Hepatocyte (in vitro differentiated cells): ENCODE results near the gene PPP4R4. TPM values are rescaled to one million over a fixed set of nuclear protein-coding genes. Genes with fewer than 3 reads are reported as not detected.
A peak's percentile ranks its signal among the peaks of the same experiment; 100 is the strongest.

Experiments used
- DNase-seq: peaks from one replicate; pipeline ENCODE4 v3.0.0-alpha.2; 2016; ENCODE audit warnings: low spot score
- H2AFZ ChIP-seq: fragments of 200-600 bp; sonication (generic); 2 replicates; pipeline ENCODE4 v1.6.0; 2016; ENCODE audit warnings: antibody characterized with exemption, mild to moderate bottlenecking
- H3K27ac ChIP-seq: fragments of 200-600 bp; sonication (generic); 2 replicates; pipeline ENCODE4 v1.5.1; 2016; ENCODE audit warnings: mild to moderate bottlenecking
- H3K27me3 ChIP-seq: fragments of 200-600 bp; sonication (generic); 2 replicates; pipeline ENCODE4 v1.6.1; 2016
- H3K36me3 ChIP-seq: fragments of 200-600 bp; sonication (generic); replicated peaks from 2 replicates; pipeline ENCODE4 v1.5.1; 2016; ENCODE audit warnings: low read depth; ENCODE audit not compliant: insufficient read depth
- H3K4me1 ChIP-seq: fragments of 200-600 bp; sonication (generic); 2 replicates; pipeline ENCODE4 v1.5.1; 2016; ENCODE audit warnings: mild to moderate bottlenecking, moderate library complexity; ENCODE audit not compliant: insufficient read depth
- H3K4me2 ChIP-seq: fragments of 200-600 bp; sonication (generic); 2 replicates; pipeline ENCODE4 v1.6.0; 2016
- H3K4me3 ChIP-seq: fragments of 200-600 bp; sonication (generic); 2 replicates; pipeline ENCODE4 v1.5.1; 2016; ENCODE audit warnings: mild to moderate bottlenecking
- H3K79me2 ChIP-seq: fragments of 200-600 bp; sonication (generic); 2 replicates; pipeline ENCODE4 v1.6.0; 2017; ENCODE audit warnings: mild to moderate bottlenecking
- H3K9me2 ChIP-seq: fragments of 200-600 bp; sonication (generic); replicated peaks from 2 replicates; pipeline ENCODE4 v1.6.0; 2017; ENCODE audit warnings: mild to moderate bottlenecking; ENCODE audit not compliant: insufficient read depth
- H3K9me3 ChIP-seq: fragments of 200-600 bp; sonication (generic); 2 replicates; pipeline ENCODE4 v1.5.1; 2016; ENCODE audit warnings: low read depth, mild to moderate bottlenecking
- H4K20me1 ChIP-seq: fragments of 200-600 bp; sonication (generic); 2 replicates; pipeline ENCODE4 v1.6.0; 2016; ENCODE audit warnings: mild to moderate bottlenecking; ENCODE audit not compliant: insufficient read depth, poor library complexity, severe bottlenecking
- EZH2 ChIP-seq: fragments of 200-600 bp; sonication (generic); IDR thresholded peaks from 2 replicates; pipeline ENCODE4 v1.6.1; 2016; ENCODE audit warnings: antibody characterized with exemption, mild to moderate bottlenecking, borderline replicate concordance
- EZH2phosphoT487 ChIP-seq: fragments of 200-600 bp; sonication (generic); IDR thresholded peaks from one replicate; pipeline ENCODE4 v1.6.1; 2018; ENCODE audit warnings: antibody characterized with exemption, mild to moderate bottlenecking, low read depth, moderate library complexity; ENCODE audit not compliant: unreplicated experiment, severe bottlenecking
- WGBS: methylation state at CpG from one replicate; pipeline ENCODE4 v1.1.6; 2016; ENCODE audit warnings: low lambda C conversion rate; ENCODE audit errors: missing lambda C conversion rate; 5-methylcytosine and 5-hydroxymethylcytosine counted together
- polyA plus RNA-seq: library from polyadenylated mRNA; unstranded; fragments of >200 nt; fragmentation: Nextera tagmentation; extraction: Ambion mirVana; gene quantifications from 2 replicates; pipeline ENCODE4 v1.2.1, GENCODE V29; 2016
- total RNA-seq: library from RNA; depleted of rRNA; stranded (reverse); fragments of >200 nt; gene quantifications from 2 replicates; pipeline ENCODE4 v1.2.3, GENCODE V29; 2014
- TF ChIP-seq, protein P1 (sequence below): fragments of 200-600 bp; sonication (generic); IDR thresholded peaks from 2 replicates; pipeline ENCODE4 v1.5.1; 2016; ENCODE audit warnings: antibody characterized with exemption, mild to moderate bottlenecking; ENCODE audit not compliant: poor library complexity

Gene PPP4R4
- total and polyA plus RNA-seq, 2 experiments from 2014 or later = 1.0 to 3.8 TPM

DNA sequence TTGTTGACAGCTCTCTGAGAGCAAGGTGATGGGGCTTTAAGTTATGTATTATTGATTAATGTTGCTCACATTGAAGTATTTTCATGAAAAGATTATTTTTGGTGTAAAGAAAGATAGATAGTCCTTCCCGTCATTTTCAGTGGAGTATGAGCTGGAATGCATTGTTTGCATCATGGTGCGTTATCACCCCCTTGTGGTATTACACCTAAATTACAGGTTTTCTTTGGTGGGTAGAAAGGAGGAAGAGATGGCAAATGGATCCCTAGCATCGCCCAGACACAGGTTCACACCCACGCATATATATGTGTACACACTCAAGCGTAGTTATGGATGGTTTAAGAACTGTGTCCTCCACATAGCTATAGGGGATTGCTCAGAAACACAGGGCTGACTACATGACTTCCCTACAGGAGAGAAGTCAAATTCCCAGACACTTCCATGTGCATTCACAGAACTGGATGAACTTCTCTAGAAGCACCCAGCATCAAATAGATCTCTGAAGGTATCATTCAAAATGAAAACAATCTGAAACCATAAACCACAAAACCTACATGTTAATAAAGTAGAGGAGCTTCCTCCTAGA, 133.4 kb downstream of the PPP4R4 start:
- Histone ChIP-seq H3K4me3 (no peak overlapping the region), H3K4me1 (no peaks in the 10 kb centered on the region), H3K36me3 (no peaks in the 10 kb centered on the region), H3K79me2 (no peaks in the 10 kb centered on the region), H3K9me3 (no peaks in the 10 kb centered on the region), H3K27ac (no peak overlapping the region), H4K20me1 (no peaks in the 10 kb centered on the region), H2AFZ (no peak overlapping the region), H3K4me2 (no peak overlapping the region), H3K9me2 (no peaks in the 10 kb centered on the region), H3K27me3 (no peaks in the 10 kb centered on the region)
- TF ChIP-seq, protein P1, sequence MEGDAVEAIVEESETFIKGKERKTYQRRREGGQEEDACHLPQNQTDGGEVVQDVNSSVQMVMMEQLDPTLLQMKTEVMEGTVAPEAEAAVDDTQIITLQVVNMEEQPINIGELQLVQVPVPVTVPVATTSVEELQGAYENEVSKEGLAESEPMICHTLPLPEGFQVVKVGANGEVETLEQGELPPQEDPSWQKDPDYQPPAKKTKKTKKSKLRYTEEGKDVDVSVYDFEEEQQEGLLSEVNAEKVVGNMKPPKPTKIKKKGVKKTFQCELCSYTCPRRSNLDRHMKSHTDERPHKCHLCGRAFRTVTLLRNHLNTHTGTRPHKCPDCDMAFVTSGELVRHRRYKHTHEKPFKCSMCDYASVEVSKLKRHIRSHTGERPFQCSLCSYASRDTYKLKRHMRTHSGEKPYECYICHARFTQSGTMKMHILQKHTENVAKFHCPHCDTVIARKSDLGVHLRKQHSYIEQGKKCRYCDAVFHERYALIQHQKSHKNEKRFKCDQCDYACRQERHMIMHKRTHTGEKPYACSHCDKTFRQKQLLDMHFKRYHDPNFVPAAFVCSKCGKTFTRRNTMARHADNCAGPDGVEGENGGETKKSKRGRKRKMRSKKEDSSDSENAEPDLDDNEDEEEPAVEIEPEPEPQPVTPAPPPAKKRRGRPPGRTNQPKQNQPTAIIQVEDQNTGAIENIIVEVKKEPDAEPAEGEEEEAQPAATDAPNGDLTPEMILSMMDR = peak; percentile 36
- TF ChIP-seq EZH2 (no peak), EZH2phosphoT487 (no peak)
- DNase-seq = peak; percentile 38
- 47% methylated on average over 5 of the region's 5 CpGs for WGBS

GRCh38 chr14:94309721-94310120, 135.6 kb downstream of the PPP4R4 start:
- TF ChIP-seq EZH2 (no peak), EZH2phosphoT487 (no peak)
- TF ChIP-seq, protein P1 = no peak
- no peak for DNase-seq
- Histone ChIP-seq H3K36me3 (no peaks in the 10 kb centered on the region), H3K27me3 (no peaks in the 10 kb centered on the region), H3K4me3 (no peak overlapping the region), H4K20me1 (no peaks in the 10 kb centered on the region), H3K79me2 (no peaks in the 10 kb centered on the region), H2AFZ (no peak overlapping the region), H3K27ac (no peak overlapping the region), H3K9me2 (no peaks in the 10 kb centered on the region), H3K4me1 (no peaks in the 10 kb centered on the region), H3K4me2 (no peak overlapping the region), H3K9me3 (no peaks in the 10 kb centered on the region)
- 85% methylated on average over 10 of the region's 10 CpGs for WGBS

DNA sequence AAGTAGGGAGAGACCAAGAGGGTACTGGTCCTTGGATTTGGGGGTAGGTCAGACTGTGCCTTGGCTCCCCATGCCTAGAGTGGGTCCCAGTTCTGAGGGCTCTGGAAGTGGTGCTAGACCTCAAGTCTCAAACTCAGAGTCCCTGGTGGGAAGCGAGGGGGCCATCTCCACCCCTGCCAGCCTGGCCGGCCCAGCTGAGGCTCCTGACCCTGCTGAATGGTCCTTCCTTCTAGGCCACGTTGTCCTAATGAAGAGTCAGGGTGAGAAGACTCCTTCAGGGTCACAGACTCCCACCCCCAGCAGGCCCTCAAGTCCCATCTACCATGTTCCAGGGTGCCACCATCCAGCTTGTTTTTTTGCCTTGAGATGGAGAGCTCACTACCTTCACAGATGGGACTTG, 136.1 kb downstream of the PPP4R4 start:
- TF ChIP-seq EZH2 (no peak), EZH2phosphoT487 (no peak)
- TF ChIP-seq, protein P1 = no peak
- WGBS = 92% methylated on average over 3 of the region's 3 CpGs

More for the DNA sequence above, 136.1 kb downstream of the PPP4R4 start:
- Histone ChIP-seq H3K4me2 (no peak overlapping the region), H3K27ac (no peak overlapping the region), H3K36me3 (no peaks in the 10 kb centered on the region), H3K9me2 (no peaks in the 10 kb centered on the region), H3K9me3 (no peaks in the 10 kb centered on the region), H2AFZ (no peak overlapping the region), H3K4me1 (no peaks in the 10 kb centered on the region), H4K20me1 (no peaks in the 10 kb centered on the region), H3K27me3 (no peaks in the 10 kb centered on the region), H3K4me3 (no peak overlapping the region), H3K79me2 (no peaks in the 10 kb centered on the region)
- DNase-seq = no peak
